ENCODE measurements around the gene ZNF407.
"Not testable (repeated sequence)": the region's sequence is repeated elsewhere in the genome, so short reads cannot be mapped to it uniquely, and the experiment has no call there.

Gene ZNF407

DNA sequence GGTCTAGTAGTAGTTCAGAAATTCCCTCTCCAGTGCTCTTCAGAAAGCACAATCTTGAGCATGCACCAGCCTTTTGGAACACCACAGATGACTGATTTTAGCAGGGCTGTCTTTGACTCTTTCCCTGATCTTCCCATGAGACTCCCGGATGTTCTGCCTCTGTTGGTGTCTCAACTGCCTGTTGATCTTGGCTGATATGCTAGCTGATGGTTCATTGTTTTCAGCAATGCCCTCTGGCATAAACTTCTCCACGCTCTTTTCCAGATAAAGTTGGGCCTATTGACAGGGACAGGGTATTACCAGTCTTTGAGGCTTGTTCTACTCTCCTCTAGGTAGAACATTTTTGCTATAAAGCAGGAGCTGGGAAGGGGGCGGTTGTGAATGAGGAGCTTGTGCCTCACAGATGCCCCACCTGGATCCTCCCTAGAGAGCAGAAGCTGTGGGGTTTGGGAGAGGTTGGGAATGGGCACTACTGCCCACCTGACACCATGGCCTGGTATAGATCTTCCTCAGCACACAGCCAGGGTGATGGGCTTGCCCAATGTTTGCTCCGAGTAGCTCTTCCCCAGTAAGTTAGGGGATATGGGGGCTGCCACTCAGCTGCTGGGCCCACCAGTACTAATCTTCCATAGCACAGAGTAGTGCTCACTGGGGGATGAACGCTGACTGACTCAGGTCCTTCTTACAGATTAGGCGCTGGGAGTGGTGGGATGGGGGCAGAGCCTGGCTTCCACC is 500.0 kb downstream of the ZNF407 start:
- Histone ChIP-seq H3K4me1 (ENCODE audit: insufficient read depth, insufficient read length) (no peaks in the 10 kb centered on the region), H3K9ac (ENCODE audit: insufficient read length, low read depth) (no peak overlapping the region)

DNA sequence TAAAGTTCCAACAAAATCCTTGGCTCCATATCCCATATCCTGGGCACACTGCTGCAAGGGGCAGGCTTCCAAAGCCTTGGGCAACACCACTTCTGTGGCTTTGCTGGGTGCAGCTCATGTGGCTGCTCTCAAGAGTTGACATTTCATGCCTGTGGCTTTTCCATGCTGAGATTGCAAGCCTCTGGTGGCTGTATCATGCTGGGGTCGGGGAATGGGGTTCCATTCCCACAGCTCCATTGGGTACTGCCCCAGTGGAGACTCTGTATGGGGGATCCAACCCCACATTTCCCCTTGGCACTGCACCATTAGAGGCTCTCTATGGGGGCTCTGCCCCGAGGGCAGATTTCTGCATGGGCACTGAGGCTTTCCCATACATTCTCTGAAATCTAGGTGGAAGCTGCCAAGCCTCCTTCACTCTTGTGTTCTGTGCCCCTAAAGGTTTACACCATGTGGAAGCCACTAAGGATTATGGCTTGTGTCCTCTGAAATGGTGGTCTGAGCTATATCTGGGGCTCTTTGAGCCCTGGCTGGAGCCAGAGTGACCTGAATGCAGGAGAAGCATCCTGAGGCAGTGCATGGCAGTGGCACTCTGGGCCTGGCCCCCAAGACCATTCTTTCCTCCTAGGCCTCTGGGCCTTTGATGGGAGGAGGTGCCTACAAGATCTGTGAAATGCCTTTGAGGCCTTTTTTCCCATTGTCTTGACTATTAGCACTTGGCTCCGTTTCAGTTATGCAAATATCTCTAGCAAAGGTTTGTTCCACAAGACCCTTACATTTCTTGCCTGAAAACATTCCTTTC is 503.4 kb downstream of the ZNF407 start:
- H3K9me3 ChIP-seq (ENCODE audit: insufficient read depth, low read length) = peaks cover 26% of the 10 kb centered on the region
- no peaks in the 10 kb centered on the region for H3K27me3 ChIP-seq (ENCODE audit: insufficient read depth, insufficient read length)
- no peak overlapping the region for H3K4me3 ChIP-seq (ENCODE audit: insufficient read length, low read depth)
- no peaks in the 10 kb centered on the region for H3K4me1 ChIP-seq (ENCODE audit: insufficient read depth, insufficient read length)
- H3K36me3 ChIP-seq (ENCODE audit: insufficient read depth, insufficient read length, low read length) = no peaks in the 10 kb centered on the region
- H3K9ac ChIP-seq (ENCODE audit: insufficient read length, low read depth) = no peak overlapping the region
- peak; percentile 5 for DNase-seq (ENCODE audit: low read depth, low spot score)
- TF ChIP-seq SUZ12 (IDR thresholded peaks at IDR 0.05; ENCODE audit: extremely low read depth, insufficient read depth, insufficient read length) (no peak), YY1 (IDR thresholded peaks at IDR 0.05; ENCODE audit: insufficient read depth, insufficient read length) (no peak), ZNF274 (IDR thresholded peaks at IDR 0.05; ENCODE audit: low read depth, low read length) (no peak)

More for the DNA sequence above, 500.0 kb downstream of the ZNF407 start:
- DNase-seq (ENCODE audit: low read depth, low spot score) = no peak
- H3K27me3 ChIP-seq (ENCODE audit: insufficient read depth, insufficient read length) = no peaks in the 10 kb centered on the region
- TF ChIP-seq ZNF274 (IDR thresholded peaks at IDR 0.05; ENCODE audit: low read depth, low read length) (no peak), SUZ12 (IDR thresholded peaks at IDR 0.05; ENCODE audit: extremely low read depth, insufficient read depth, insufficient read length) (no peak), YY1 (IDR thresholded peaks at IDR 0.05; ENCODE audit: insufficient read depth, insufficient read length) (no peak)
- peaks cover 26% of the 10 kb centered on the region for H3K9me3 ChIP-seq (ENCODE audit: insufficient read depth, low read length)
- H3K36me3 ChIP-seq (ENCODE audit: insufficient read depth, insufficient read length, low read length) = no peaks in the 10 kb centered on the region
- no peak overlapping the region for H3K4me3 ChIP-seq (ENCODE audit: insufficient read length, low read depth)

DNA sequence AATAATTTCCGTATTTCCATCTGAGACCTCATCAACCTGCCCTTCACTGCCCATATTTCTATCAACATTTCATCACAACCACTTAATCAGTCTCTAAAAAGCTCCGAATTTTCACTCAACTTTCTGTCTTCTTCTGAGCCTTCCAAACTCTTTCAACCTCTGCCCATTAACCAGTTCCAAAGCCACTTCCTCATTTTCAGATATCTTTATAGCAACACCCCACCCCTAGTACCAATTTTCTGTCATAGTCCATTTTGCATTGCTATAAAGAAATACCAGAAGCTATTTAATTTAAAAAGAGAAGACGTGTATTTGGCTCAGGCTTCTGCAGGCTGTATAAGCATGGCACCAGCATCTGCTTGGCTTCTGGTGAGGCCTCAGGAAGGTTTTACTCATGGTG is 504.2 kb downstream of the ZNF407 start:
- Histone ChIP-seq H3K9me3 (ENCODE audit: insufficient read depth, low read length) (peaks cover 26% of the 10 kb centered on the region), H3K36me3 (ENCODE audit: insufficient read depth, insufficient read length, low read length) (no peaks in the 10 kb centered on the region), H3K27me3 (ENCODE audit: insufficient read depth, insufficient read length) (no peaks in the 10 kb centered on the region), H3K9ac (ENCODE audit: insufficient read length, low read depth) (no peak overlapping the region), H3K4me3 (ENCODE audit: insufficient read length, low read depth) (no peak overlapping the region), H3K4me1 (ENCODE audit: insufficient read depth, insufficient read length) (no peaks in the 10 kb centered on the region)
- no peak for DNase-seq (ENCODE audit: low read depth, low spot score)
- TF ChIP-seq SUZ12 (IDR thresholded peaks at IDR 0.05; ENCODE audit: extremely low read depth, insufficient read depth, insufficient read length) (no peak), YY1 (IDR thresholded peaks at IDR 0.05; ENCODE audit: insufficient read depth, insufficient read length) (no peak), ZNF274 (IDR thresholded peaks at IDR 0.05; ENCODE audit: low read depth, low read length) (no peak)

DNA sequence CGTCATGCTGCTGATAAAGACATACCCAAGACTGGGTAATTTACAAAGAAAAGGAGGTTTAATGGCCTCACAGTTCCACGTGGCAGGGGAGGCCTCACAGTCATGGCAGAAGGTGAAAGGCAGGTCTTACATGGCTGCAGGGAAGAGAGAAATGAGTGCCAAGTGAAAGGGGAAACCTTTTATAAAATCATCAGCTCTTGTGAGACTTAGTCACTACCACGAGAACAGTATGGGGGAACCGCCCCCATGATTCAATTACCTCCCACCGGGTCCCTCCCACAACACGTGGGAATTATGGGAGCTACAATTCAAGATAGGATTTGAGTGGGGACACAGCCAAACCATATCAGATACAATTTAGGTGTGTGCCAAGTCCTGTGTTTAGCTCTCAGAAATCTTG is 506.4 kb downstream of the ZNF407 start:
- H3K4me1 ChIP-seq (ENCODE audit: insufficient read depth, insufficient read length); H3K27me3 ChIP-seq (ENCODE audit: insufficient read depth, insufficient read length); H3K4me3 ChIP-seq (ENCODE audit: insufficient read length, low read depth); H3K36me3 ChIP-seq (ENCODE audit: insufficient read depth, insufficient read length, low read length); H3K9ac ChIP-seq (ENCODE audit: insufficient read length, low read depth); DNase-seq (ENCODE audit: low read depth, low spot score): not testable (repeated sequence)
- peaks cover 26% of the 10 kb centered on the region for H3K9me3 ChIP-seq (ENCODE audit: insufficient read depth, low read length)

DNA sequence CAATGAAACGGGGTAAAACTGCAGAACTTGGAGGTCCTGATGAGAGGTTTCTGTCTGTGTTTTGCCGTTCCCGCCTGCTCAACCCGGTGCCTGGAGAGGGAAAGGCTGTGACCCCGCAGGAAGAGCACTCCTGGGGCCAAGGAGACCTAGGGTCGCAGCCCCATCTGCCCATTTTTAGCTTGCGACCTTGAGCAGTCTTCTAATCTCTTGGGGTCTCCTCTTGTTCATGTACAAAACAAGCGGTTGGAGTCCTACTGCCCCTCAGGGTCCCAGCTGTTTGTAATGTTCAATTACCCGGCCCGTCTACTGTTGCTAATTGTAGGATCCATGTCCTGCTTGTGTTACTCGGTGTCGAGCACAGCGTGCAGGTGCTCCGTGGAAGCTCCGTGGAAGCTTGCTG is 506.8 kb downstream of the ZNF407 start:
- Histone ChIP-seq H3K4me1 (ENCODE audit: insufficient read depth, insufficient read length) (no peaks in the 10 kb centered on the region), H3K27me3 (ENCODE audit: insufficient read depth, insufficient read length) (no peaks in the 10 kb centered on the region), H3K36me3 (ENCODE audit: insufficient read depth, insufficient read length, low read length) (no peaks in the 10 kb centered on the region), H3K9me3 (ENCODE audit: insufficient read depth, low read length) (peaks cover 26% of the 10 kb centered on the region), H3K9ac (ENCODE audit: insufficient read length, low read depth) (no peak overlapping the region), H3K4me3 (ENCODE audit: insufficient read length, low read depth) (no peak overlapping the region)
- DNase-seq (ENCODE audit: low read depth, low spot score) = no peak
- no peak for TF ChIP-seq ZNF274 (IDR thresholded peaks at IDR 0.05; ENCODE audit: low read depth, low read length)
- no peak for TF ChIP-seq SUZ12 (IDR thresholded peaks at IDR 0.05; ENCODE audit: extremely low read depth, insufficient read depth, insufficient read length)
- TF ChIP-seq YY1 (IDR thresholded peaks at IDR 0.05; ENCODE audit: insufficient read depth, insufficient read length) = no peak

DNA sequence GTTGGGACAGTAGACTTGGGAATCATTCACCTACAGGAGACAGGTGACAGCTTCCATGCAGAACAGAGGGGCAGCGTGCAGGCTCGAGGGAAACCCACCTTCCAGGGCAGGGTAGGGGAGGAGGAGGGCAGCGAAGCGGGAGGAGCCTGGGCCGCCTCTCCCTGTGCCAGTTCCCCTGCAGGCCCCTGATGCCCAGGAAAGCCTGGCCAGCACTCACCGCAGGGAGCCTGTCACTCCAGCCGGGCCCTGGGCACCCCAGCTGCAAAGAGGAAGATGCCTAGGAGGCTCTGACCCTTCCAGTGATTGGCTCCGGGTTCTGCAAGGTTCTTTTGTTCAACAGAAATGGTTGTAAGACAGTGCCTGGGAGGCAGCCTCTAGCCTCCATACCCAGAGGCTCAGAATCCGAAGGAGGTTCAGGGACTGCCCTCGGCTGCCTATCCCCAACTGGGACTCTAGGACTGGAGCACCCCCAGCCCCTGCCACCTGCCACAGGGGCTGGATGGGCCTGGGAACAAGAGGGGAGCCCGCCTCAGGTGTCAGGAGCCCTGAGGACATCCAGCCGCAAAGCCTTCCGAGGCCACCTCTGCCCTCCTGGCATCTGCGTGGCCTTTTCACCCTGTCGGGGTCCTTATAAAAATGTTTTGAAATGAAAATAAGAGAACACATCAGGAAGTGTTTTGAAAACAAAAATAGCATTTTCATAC is 508.0 kb downstream of the ZNF407 start:
- Histone ChIP-seq H3K9ac (ENCODE audit: insufficient read length, low read depth) (no peak overlapping the region), H3K27me3 (ENCODE audit: insufficient read depth, insufficient read length) (no peaks in the 10 kb centered on the region), H3K4me3 (ENCODE audit: insufficient read length, low read depth) (no peak overlapping the region), H3K36me3 (ENCODE audit: insufficient read depth, insufficient read length, low read length) (no peaks in the 10 kb centered on the region), H3K4me1 (ENCODE audit: insufficient read depth, insufficient read length) (no peaks in the 10 kb centered on the region), H3K9me3 (ENCODE audit: insufficient read depth, low read length) (peaks cover 20% of the 10 kb centered on the region)
- no peak for TF ChIP-seq ZNF274 (IDR thresholded peaks at IDR 0.05; ENCODE audit: low read depth, low read length)
- no peak for TF ChIP-seq SUZ12 (IDR thresholded peaks at IDR 0.05; ENCODE audit: extremely low read depth, insufficient read depth, insufficient read length)
- TF ChIP-seq YY1 (IDR thresholded peaks at IDR 0.05; ENCODE audit: insufficient read depth, insufficient read length) = no peak
- DNase-seq (ENCODE audit: low read depth, low spot score) = no peak

DNA sequence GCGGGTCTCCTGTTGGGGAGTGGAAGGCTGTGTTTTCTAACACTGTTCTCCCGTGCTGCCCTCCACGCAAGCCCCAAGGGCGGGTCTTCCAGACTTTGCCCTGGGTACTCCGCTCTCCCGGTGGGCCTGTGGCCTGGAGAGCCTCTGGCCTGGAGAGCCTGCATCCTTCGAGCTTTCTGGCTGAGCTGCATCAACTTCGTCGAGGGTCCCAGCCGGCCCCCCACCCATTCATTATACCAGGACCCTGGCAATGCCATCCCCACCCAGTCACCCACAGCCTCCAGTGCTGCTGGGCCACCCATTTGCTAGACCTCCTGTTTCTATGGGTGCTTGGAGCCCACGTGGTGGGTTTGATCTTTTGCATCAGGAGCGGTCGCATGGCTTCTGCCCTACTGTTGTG is 509.1 kb downstream of the ZNF407 start:
- no peak overlapping the region for H3K9ac ChIP-seq (ENCODE audit: insufficient read length, low read depth)
- no peak for DNase-seq (ENCODE audit: low read depth, low spot score)
- TF ChIP-seq YY1 (IDR thresholded peaks at IDR 0.05; ENCODE audit: insufficient read depth, insufficient read length) (no peak), SUZ12 (IDR thresholded peaks at IDR 0.05; ENCODE audit: extremely low read depth, insufficient read depth, insufficient read length) (no peak), ZNF274 (IDR thresholded peaks at IDR 0.05; ENCODE audit: low read depth, low read length) (no peak)
- no peaks in the 10 kb centered on the region for H3K27me3 ChIP-seq (ENCODE audit: insufficient read depth, insufficient read length)
- no peak overlapping the region for H3K4me3 ChIP-seq (ENCODE audit: insufficient read length, low read depth)
- no peaks in the 10 kb centered on the region for H3K36me3 ChIP-seq (ENCODE audit: insufficient read depth, insufficient read length, low read length)
- no peaks in the 10 kb centered on the region for H3K4me1 ChIP-seq (ENCODE audit: insufficient read depth, insufficient read length)
- H3K9me3 ChIP-seq (ENCODE audit: insufficient read depth, low read length) = peaks cover 9% of the 10 kb centered on the region

All from NT2/D1 (cell line).